ENCODE measurements around the gene MEGF11. TPM values are rescaled to one million over a fixed set of nuclear protein-coding genes. Genes with fewer than 3 reads are reported as not detected.

Gene MEGF11
- total and polyA plus RNA-seq, 4 donors = 0.16 to 1.5 (median 0.50) TPM

GRCh38 chr15:66189291-66189690 is 64.3 kb downstream of the MEGF11 start:
- peaks cover 0 to 9% (median 0%) of the 10 kb centered on the region in 5 donors for H3K4me1 ChIP-seq (ENCODE audit: control insufficient read depth in 5 of 5, insufficient read depth in 5 of 5, low read length in 5 of 5)
- no peak overlapping the region for H3K27ac ChIP-seq (ENCODE audit: low read depth in 1 of 2, low read length in 1 of 2)
- H3K27me3 ChIP-seq (ENCODE audit: control insufficient read depth in 3 of 3, insufficient read depth in 3 of 3, low read length in 2 of 3) = peaks cover 0 to 2% (median 0%) of the 10 kb centered on the region in 3 donors
- no peak for ATAC-seq (ENCODE audit: insufficient read depth, low FRiP score)
- no peaks in the 10 kb centered on the region for H3K9me3 ChIP-seq (ENCODE audit: control insufficient read depth in 4 of 4, insufficient read depth in 3 of 4, low read length in 3 of 4)
- no peak overlapping the region for H3K9ac ChIP-seq (ENCODE audit: insufficient read depth in 1 of 2, low read length in 2 of 2)
- DNase-seq = no peak
- H3K36me3 ChIP-seq (ENCODE audit: control insufficient read depth in 4 of 4, insufficient read depth in 4 of 4, low read length in 4 of 4) = no peaks in the 10 kb centered on the region
- no peak overlapping the region for H3K4me3 ChIP-seq
- TF ChIP-seq CTCF (IDR thresholded peaks at IDR 0.05; ENCODE audit: control extremely low read depth, extremely low read depth) = no peak
- 91% methylated on average over 6 of the region's 6 CpGs for WGBS, 2 donors

- no peak overlapping the region for H3K9ac ChIP-seq (ENCODE audit: insufficient read depth in 1 of 2, low read length in 2 of 2)
- TF ChIP-seq CTCF (IDR thresholded peaks at IDR 0.05; ENCODE audit: control extremely low read depth, extremely low read depth) = no peak
- H3K27ac ChIP-seq (ENCODE audit: low read depth in 1 of 2, low read length in 1 of 2) = no peak overlapping the region
- ATAC-seq (ENCODE audit: insufficient read depth, low FRiP score) (no peak), DNase-seq (no peak)
- peaks cover 0 to 2% (median 0%) of the 10 kb centered on the region in 3 donors for H3K27me3 ChIP-seq (ENCODE audit: control insufficient read depth in 3 of 3, insufficient read depth in 3 of 3, low read length in 2 of 3)
- no peak overlapping the region for H3K4me3 ChIP-seq
- 84 to 87% methylated on average over 4 of the region's 4 CpGs for WGBS, 2 donors
- H3K4me1 ChIP-seq (ENCODE audit: control insufficient read depth in 5 of 5, insufficient read depth in 5 of 5, low read length in 5 of 5) = peaks cover 0 to 9% (median 0%) of the 10 kb centered on the region in 5 donors
- H3K36me3 ChIP-seq (ENCODE audit: control insufficient read depth in 4 of 4, insufficient read depth in 4 of 4, low read length in 4 of 4) = no peaks in the 10 kb centered on the region
- no peaks in the 10 kb centered on the region for H3K9me3 ChIP-seq (ENCODE audit: control insufficient read depth in 4 of 4, insufficient read depth in 3 of 4, low read length in 3 of 4)
Measured at GRCh38 chr15:66188464-66188863, 65.1 kb downstream of the MEGF11 start.

GRCh38 chr15:66187271-66187670 is 66.3 kb downstream of the MEGF11 start:
- Histone ChIP-seq H3K9me3 (ENCODE audit: control insufficient read depth in 4 of 4, insufficient read depth in 3 of 4, low read length in 3 of 4) (no peaks in the 10 kb centered on the region), H3K9ac (ENCODE audit: insufficient read depth in 1 of 2, low read length in 2 of 2) (no peak overlapping the region), H3K4me1 (ENCODE audit: control insufficient read depth in 5 of 5, insufficient read depth in 5 of 5, low read length in 5 of 5) (peaks cover 0 to 9% (median 0%) of the 10 kb centered on the region in 5 donors), H3K27ac (ENCODE audit: low read depth in 1 of 2, low read length in 1 of 2) (no peak overlapping the region), H3K36me3 (ENCODE audit: control insufficient read depth in 4 of 4, insufficient read depth in 4 of 4, low read length in 4 of 4) (no peaks in the 10 kb centered on the region), H3K4me3 (no peak overlapping the region), H3K27me3 (ENCODE audit: control insufficient read depth in 3 of 3, insufficient read depth in 3 of 3, low read length in 2 of 3) (peaks cover 0 to 2% (median 0%) of the 10 kb centered on the region in 3 donors)
- no peak for TF ChIP-seq CTCF (IDR thresholded peaks at IDR 0.05; ENCODE audit: control extremely low read depth, extremely low read depth)
- WGBS, 2 donors = 67 to 70% methylated on average over 6 of the region's 6 CpGs
- no peak for ATAC-seq (ENCODE audit: insufficient read depth, low FRiP score)
- no peak for DNase-seq
